NB4 (cell line): ENCODE measurements around the gene PKDCC.

ENCODE experiments used
- DNase-seq: peaks from one replicate; pipeline ENCODE4 v3.0.0; 2010; ENCODE audit warnings: low read depth
- H3K4me3 ChIP-seq: one replicate; pipeline ENCODE4 v1.5.1; 2011; ENCODE audit warnings: mild to moderate bottlenecking, low read depth, low read length, moderate library complexity
- CTCF ChIP-seq: IDR thresholded peaks from one replicate; pipeline ENCODE4 v1.5.1; 2012; ENCODE audit warnings: low read depth, low read length
- MAX ChIP-seq: IDR thresholded peaks from 2 replicates; pipeline ENCODE4 v1.6.1; 2011; ENCODE audit warnings: low read depth, low read length
- MYC ChIP-seq: IDR thresholded peaks from 2 replicates; pipeline ENCODE4 v1.6.1; 2011; ENCODE audit warnings: low read depth, low read length
- POLR2A ChIP-seq: IDR thresholded peaks from 2 replicates; pipeline ENCODE4 v1.6.1; 2011; ENCODE audit warnings: mild to moderate bottlenecking; ENCODE audit not compliant: insufficient read length; ENCODE audit errors: extremely low read depth

Gene PKDCC

GRCh38 chr2:42040643-42041278 is 7.1 kb upstream of the PKDCC start:
- no peak for DNase-seq
- TF ChIP-seq MYC (no peak), CTCF (no peak)

GRCh38 chr2:42041377-42042127 is 6.3 kb upstream of the PKDCC start:
- no peak for TF ChIP-seq POLR2A
- TF ChIP-seq CTCF: peak; percentile 16
- DNase-seq: no peak
- no peak overlapping the region for H3K4me3 ChIP-seq

More at GRCh38 chr2:42040643-42041278, 7.1 kb upstream of the PKDCC start:
- no peak overlapping the region for H3K4me3 ChIP-seq

- TF ChIP-seq MYC: no peak
- TF ChIP-seq CTCF: no peak
- no peak for TF ChIP-seq POLR2A
- no peak for TF ChIP-seq MAX
- DNase-seq: no peak
Measured at GRCh38 chr2:42042631-42043355, 5.0 kb upstream of the PKDCC start.

DNA sequence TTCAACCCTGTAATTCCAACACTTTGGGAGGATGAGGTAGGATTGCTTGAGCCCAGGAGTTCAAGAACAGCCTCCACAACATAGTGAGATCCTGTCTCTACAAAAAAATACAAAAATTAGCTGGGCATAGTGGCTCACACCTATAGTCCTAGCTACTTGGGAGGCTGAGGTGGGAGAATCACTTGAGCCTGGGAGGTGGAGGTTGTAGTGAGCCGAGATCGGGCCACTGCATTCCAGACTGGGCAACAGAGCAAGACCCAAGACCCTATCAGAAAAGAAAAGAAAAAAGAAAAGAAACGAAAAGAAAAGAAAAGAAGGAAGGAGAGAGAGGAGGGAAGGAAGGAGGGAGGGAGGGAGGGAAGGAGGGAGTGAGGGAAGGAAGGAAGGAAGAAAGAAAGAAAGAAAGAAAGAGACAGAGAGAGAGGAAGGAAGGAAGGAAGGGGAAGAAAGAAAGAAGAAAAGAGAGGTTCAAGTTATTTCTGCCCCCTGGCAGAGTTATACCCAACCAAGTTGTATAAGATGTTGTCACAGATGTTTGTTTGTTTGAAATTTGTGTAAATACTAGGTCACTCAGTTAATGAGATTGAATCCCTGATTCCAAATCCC is 3.9 kb upstream of the PKDCC start:
- no peak for TF ChIP-seq CTCF
- TF ChIP-seq POLR2A: no peak
- TF ChIP-seq MYC: no peak
- no peak for TF ChIP-seq MAX
- DNase-seq: no peak
- H3K4me3 ChIP-seq: no peak overlapping the region

More at GRCh38 chr2:42042631-42043355, 5.0 kb upstream of the PKDCC start:
- no peak overlapping the region for H3K4me3 ChIP-seq

- H3K4me3 ChIP-seq: no peak overlapping the region
- TF ChIP-seq MAX: no peak
Measured at GRCh38 chr2:42044939-42045338, 2.9 kb upstream of the PKDCC start.

GRCh38 chr2:42045352-42045751 is 2.5 kb upstream of the PKDCC start:
- DNase-seq: no peak
- no peak overlapping the region for H3K4me3 ChIP-seq
- no peak for TF ChIP-seq MYC
- TF ChIP-seq POLR2A: no peak
- no peak for TF ChIP-seq CTCF
- TF ChIP-seq MAX: no peak

More at GRCh38 chr2:42044939-42045338, 2.9 kb upstream of the PKDCC start:
- DNase-seq: no peak
